B cell (primary cell): ENCODE results near the gene HHIPL1. TPM values are rescaled to one million over a fixed set of nuclear protein-coding genes. Genes with fewer than 3 reads are reported as not detected.

Experiments used
- ATAC-seq: fragments of 200-7000 bp; cut with Tn5 transposase; one replicate; pipeline ENCODE4 v1.10.0; 2021; ENCODE audit warnings: low read depth, mild to moderate bottlenecking, moderate number of reproducible peaks, moderate library complexity
- CTCF ChIA-PET: fragments of 350-600 bp; sonication (Branson Sonifier 250); formaldehyde crosslinking; loops from one replicate; lab custom pipeline; 2021; ENCODE audit warnings: antibody characterized with exemption, inconsistent platforms; lab: Charles Lee
- POLR2A ChIA-PET: fragments of 350-600 bp; sonication (Branson Sonifier 250); formaldehyde crosslinking; loops from one replicate; lab custom pipeline; 2021; ENCODE audit warnings: antibody characterized with exemption; lab: Charles Lee
- DNase-seq: peaks from one replicate; pipeline ENCODE4 v3.0.0; 2013
- H2AFZ ChIP-seq: 2 replicates; pipeline ENCODE4 v1.6.1; 2012; ENCODE audit warnings: mild to moderate bottlenecking, low read depth, low read length; ENCODE audit not compliant: insufficient read depth, poor library complexity, severe bottlenecking
- H3K27ac ChIP-seq, 2 donors: 1 replicate in 1 of 2; 2 replicates in 1 of 2; pipeline ENCODE4 v1.5.1; 2012 to 2013; ENCODE audit warnings: low read length in 2 of 2, mild to moderate bottlenecking in 2 of 2, moderate library complexity in 1 of 2
- H3K27me3 ChIP-seq, 4 experiments: fragments of 200-600 bp in 1 of 4; sonication (generic) in 1 of 4; replicated peaks in 1 of 4; 1 replicate in 2 of 4; 2 replicates in 2 of 4; pipeline versions ENCODE4 v1.6.1 to v1.7.0; 2013 to 2016; ENCODE audit warnings: low read length in 3 of 4, mild to moderate bottlenecking in 2 of 4, mixed read lengths in 1 of 4, moderate library complexity in 1 of 4; ENCODE audit not compliant: insufficient read depth in 4 of 4, control insufficient read depth in 3 of 4; ENCODE audit errors: control extremely low read depth in 1 of 4
- H3K36me3 ChIP-seq, 2 experiments: replicated peaks in 1 of 2; 1 replicate in 1 of 2; 2 replicates in 1 of 2; pipeline versions ENCODE4 v1.6.1 to v1.7.1; 2013; ENCODE audit warnings: low read length in 1 of 2; ENCODE audit not compliant: insufficient read depth in 2 of 2, control insufficient read depth in 1 of 2; ENCODE audit errors: control extremely low read depth in 1 of 2, extremely low read depth in 1 of 2
- H3K4me1 ChIP-seq, 2 donors: fragments of 200-600 bp in 1 of 2; sonication (generic) in 1 of 2; 1 replicate in 1 of 2; 2 replicates in 1 of 2; pipeline versions ENCODE4 v1.5.1 to v1.6.1; 2013 to 2017; ENCODE audit warnings: low read length in 2 of 2; ENCODE audit not compliant: control insufficient read depth in 2 of 2, insufficient read depth in 2 of 2
- H3K4me2 ChIP-seq: replicated peaks from 2 replicates; pipeline ENCODE3; 2012; ENCODE audit warnings: mild to moderate bottlenecking, low read depth, low read length; ENCODE audit not compliant: poor library complexity, severe bottlenecking
- H3K4me3 ChIP-seq, 5 experiments: fragments of 200-600 bp in 1 of 5; sonication (generic) in 1 of 5; 1 replicate in 3 of 5; 2 replicates in 2 of 5; pipeline versions ENCODE4 v1.5.1 to v1.7.0; 2011 to 2016; ENCODE audit warnings: low read length in 4 of 5, mild to moderate bottlenecking in 4 of 5, low read depth in 2 of 5, control low read depth in 1 of 5, moderate library complexity in 1 of 5; ENCODE audit not compliant: insufficient read depth in 1 of 5; ENCODE audit errors: control extremely low read depth in 1 of 5, extremely low read depth in 1 of 5
- H3K79me2 ChIP-seq: fragments of 200-600 bp; sonication (generic); one replicate; pipeline ENCODE4 v1.6.0; 2016; ENCODE audit warnings: low read length; ENCODE audit not compliant: control insufficient read depth, insufficient read depth
- H3K9ac ChIP-seq: fragments of 200-600 bp; sonication (generic); 2 replicates; pipeline ENCODE4 v1.6.1; 2017; ENCODE audit warnings: mild to moderate bottlenecking, low read length, moderate library complexity
- H3K9me3 ChIP-seq, 3 donors: one replicate each; pipeline versions ENCODE4 v1.6.1 to v1.7.1; 2013; ENCODE audit warnings: low read length in 2 of 3; ENCODE audit not compliant: control insufficient read depth in 2 of 3, insufficient read depth in 1 of 3; ENCODE audit errors: control extremely low read depth in 1 of 3
- H4K20me1 ChIP-seq: 2 replicates; pipeline ENCODE4 v1.6.0; 2012; ENCODE audit warnings: mild to moderate bottlenecking, low read length; ENCODE audit not compliant: insufficient read depth, control insufficient read depth, poor library complexity, severe bottlenecking
- H3K27ac Mint-ChIP-seq: one replicate; pipeline ENCODE4 v1.8.0; 2021; ENCODE audit warnings: mixed read lengths
- H3K27me3 Mint-ChIP-seq: one replicate; pipeline ENCODE4 v1.8.0; 2021; ENCODE audit warnings: mixed read lengths
- H3K4me1 Mint-ChIP-seq: one replicate; pipeline ENCODE4 v1.8.0; 2021; ENCODE audit warnings: mixed read lengths
- H3K4me3 Mint-ChIP-seq: one replicate; pipeline ENCODE4 v1.8.0; 2021; ENCODE audit warnings: mixed read lengths
- H3K9me3 Mint-ChIP-seq: one replicate; pipeline ENCODE4 v1.8.0; 2022; ENCODE audit warnings: mixed read lengths; ENCODE audit not compliant: insufficient read depth
- CTCF ChIP-seq: fragments of 200-600 bp; IDR thresholded peaks from one replicate; pipeline ENCODE4 v1.8.0; 2022; ENCODE audit warnings: antibody characterized with exemption, mild to moderate bottlenecking
- EZH2 ChIP-seq: IDR thresholded peaks from 2 replicates; pipeline ENCODE4 v1.6.1; 2012; ENCODE audit warnings: borderline replicate concordance, low read depth, mild to moderate bottlenecking, moderate library complexity, low read length; ENCODE audit not compliant: insufficient read depth, poor library complexity, severe bottlenecking
- WGBS: methylation state at CpG from one replicate; pipeline ENCODE4 v1.1.5; 2013; ENCODE audit warnings: missing lambda C conversion rate; ENCODE audit not compliant: insufficient coverage; 5-methylcytosine and 5-hydroxymethylcytosine counted together
- intact Hi-C: fragments of 100-400 bp; cut with micrococcal nuclease; formaldehyde crosslinking; loops from one replicate; pipeline ENCODE4 v1.10.0; 2022
- polyA plus RNA-seq: library from polyadenylated mRNA; depleted of rRNA; stranded (reverse); fragments of >200 nt; gene quantifications from 2 replicates; pipeline ENCODE4 v1.2.3, GENCODE V29; 2012
- total RNA-seq, 2 donors: library from RNA; stranded (reverse); fragments of 120-200 nt in 1 of 2; gene quantifications; 1 replicate in 1 of 2; 2 replicates in 1 of 2; pipeline versions ENCODE4 v1.2.3 to v1.2.4, GENCODE V29; 2013 to 2022

The HHIPL1 gene
- total and polyA plus RNA-seq, 2 donors (not counting 1 experiment from before 2014, with no cell fraction given): not detected

- H3K9me3 ChIP-seq: peaks cover 0 to 26% (median 6%) of the 10 kb centered on the region in 3 donors
- H3K27me3 ChIP-seq: peaks cover 0 to 4% (median 1%) of the 10 kb centered on the region in 4 experiments
- H2AFZ ChIP-seq: no peak overlapping the region
- intact Hi-C loops: no loop called here
- no peak overlapping the region for H3K9ac ChIP-seq
- WGBS: 82% methylated on average over 7 of the region's 7 CpGs
- ChIA-PET CTCF (no interaction called here), POLR2A (no interaction called here)
- TF ChIP-seq CTCF (no peak), EZH2 (no peak)
- no peak overlapping the region for H3K27ac ChIP-seq
- Mint-ChIP-seq H3K9me3 (peaks cover 2% of the 10 kb centered on the region), H3K4me3 (no peak overlapping the region), H3K27me3 (peaks cover 11% of the 10 kb centered on the region), H3K4me1 (no peaks in the 10 kb centered on the region), H3K27ac (no peak overlapping the region)
- H3K4me1 ChIP-seq: no peaks in the 10 kb centered on the region
- no peak for DNase-seq
- H3K36me3 ChIP-seq: no peaks in the 10 kb centered on the region
- no peak overlapping the region for H3K4me3 ChIP-seq
- H3K79me2 ChIP-seq: no peaks in the 10 kb centered on the region
- ATAC-seq: no peak
- no peak overlapping the region for H3K4me2 ChIP-seq
- no peaks in the 10 kb centered on the region for H4K20me1 ChIP-seq
Measured at GRCh38 chr14:99708449-99708848, 63.5 kb downstream of the HHIPL1 start.

GRCh38 chr14:99713972-99714371, 69.0 kb downstream of the HHIPL1 start:
- no peak overlapping the region for H3K4me3 Mint-ChIP-seq
- peaks cover 0 to 2% (median 0%) of the 10 kb centered on the region in 4 experiments for H3K27me3 ChIP-seq
- no peak overlapping the region for H3K27ac Mint-ChIP-seq
- peaks cover 2% of the 10 kb centered on the region for H3K9me3 Mint-ChIP-seq
- no CpG with 5 or more reads among the region's 3 CpGs for WGBS
- ATAC-seq (no peak), DNase-seq (no peak)
- no peaks in the 10 kb centered on the region for H3K9me3 ChIP-seq
- no peaks in the 10 kb centered on the region for H3K4me1 Mint-ChIP-seq
- no peak overlapping the region for H3K4me3 ChIP-seq
- no peaks in the 10 kb centered on the region for H3K79me2 ChIP-seq
- ChIA-PET POLR2A (no interaction called here), CTCF (no interaction called here)
- H3K27ac ChIP-seq: no peak overlapping the region
- no peak overlapping the region for H3K4me2 ChIP-seq
- no peak overlapping the region for H3K9ac ChIP-seq
- H4K20me1 ChIP-seq: no peaks in the 10 kb centered on the region
- H3K36me3 ChIP-seq: no peaks in the 10 kb centered on the region
- H2AFZ ChIP-seq: no peak overlapping the region
- TF ChIP-seq CTCF (no peak), EZH2 (no peak)
- H3K27me3 Mint-ChIP-seq: peaks cover 8% of the 10 kb centered on the region
- H3K4me1 ChIP-seq: no peaks in the 10 kb centered on the region
- intact Hi-C loops: no loop called here
